Pancreas (tissue), 10 donors: ENCODE measurements around the gene TIPIN. TPM values are rescaled to one million over a fixed set of nuclear protein-coding genes. Genes with fewer than 3 reads are reported as not detected.

Experiments used
- ATAC-seq, 4 donors: fragments of 200-7000 bp; cut with Tn5 transposase; one replicate each; pipeline versions ENCODE4 v1.8.0 to v1.9.1; 2020; ENCODE audit warnings: mild to moderate bottlenecking in 4 of 4, moderate library complexity in 4 of 4
- DNase-seq, 6 donors: peaks; one replicate each; pipeline ENCODE4 v3.0.0-alpha.2; 2020
- FAIRE-seq: peaks from 2 replicates; lab custom pipeline; 2012; peaks lifted over from hg19 to GRCh38; lab: Jason Lieb, UNC
- H3K27ac ChIP-seq, 4 donors: fragments of 200-600 bp; sonication (generic); 1 replicate in 3 of 4; 2 replicates in 1 of 4; pipeline versions ENCODE4 v1.5.0 to v1.8.0; 2020
- H3K27me3 ChIP-seq, 4 donors: fragments of 200-600 bp; one replicate each; pipeline ENCODE4 v1.8.0; 2021
- H3K36me3 ChIP-seq, 3 donors: fragments of 200-600 bp; sonication (generic) in 1 of 3; one replicate each; pipeline versions ENCODE4 v1.5.0 to v1.8.0; 2020 to 2021
- H3K4me1 ChIP-seq, 3 donors: fragments of 200-600 bp; one replicate each; pipeline ENCODE4 v1.8.0; 2021
- H3K4me3 ChIP-seq, 4 donors: fragments of 200-600 bp; sonication (generic) in 2 of 4; one replicate each; pipeline versions ENCODE4 v1.5.0 to v1.8.0; 2020 to 2021
- H3K9me3 ChIP-seq, 4 donors: fragments of 200-600 bp; one replicate each; pipeline ENCODE4 v1.8.0; 2021
- CTCF ChIP-seq, 4 donors: fragments of 200-600 bp; sonication (generic) in 3 of 4; IDR thresholded peaks; one replicate each; pipeline versions ENCODE4 v1.5.0 to v1.8.0; 2021; ENCODE audit warnings: antibody characterized with exemption in 4 of 4
- WGBS, 2 donors: extraction: QIAGEN DNeasy Blood & Tissue Kit; methylation state at CpG; one replicate each; pipeline ENCODE4 v1.1.7; 2013; 5-methylcytosine and 5-hydroxymethylcytosine counted together
- intact Hi-C, 3 donors: fragments of 100-400 bp; cut with DNase I; formaldehyde crosslinking; loops; one replicate each; pipeline versions ENCODE4 v1.11.1 to v1.14.2; 2022
- polyA plus RNA-seq, 2 donors: library from polyadenylated mRNA; stranded (reverse); fragments of 200-250 nt; gene quantifications; one replicate each; pipeline ENCODE4 v1.2.3, GENCODE V29; 2013
- total RNA-seq, 6 donors: library from RNA; stranded (reverse); fragmentation: NEBNext Ultra II Directional in 4 of 6; extraction: Animal tissue kit (Norgen Biotek cat#: 25700) in 4 of 6; gene quantifications; one replicate each; pipeline versions ENCODE4 v1.2.1 to v1.2.4, GENCODE V29; 2021 to 2023
- donor health status: healthy with polysubstance abuse.
- donor health status: DM: no; HTN: no; CAD: no; lungs with moderate emphysema.
- donor health status: DM: no; HTN: no; CAD: no.
- donor health status: control.
- donor health status: control.
- donor health status: Bipolar disorder and iron deficiency.
- donor health status: DM: yes; HTN: yes; CAD: no.
- donor health status: DM: no; HTN: no; CAD: no.
- donor health status: DM: no; HTN: no; CAD: no.
- donor health status: DM: yes; HTN: yes; CAD: no.

Gene TIPIN
- total and polyA plus RNA-seq, 8 donors: 2.5 to 5.2 (median 3.4) TPM

- 73 to 93% methylated on average over 1 of the region's 1 CpG for WGBS, 2 donors
- DNase-seq (no peak), ATAC-seq (no peak)
Measured at GRCh38 chr15:66390678-66391077, 34.2 kb upstream of the TIPIN start.

DNA sequence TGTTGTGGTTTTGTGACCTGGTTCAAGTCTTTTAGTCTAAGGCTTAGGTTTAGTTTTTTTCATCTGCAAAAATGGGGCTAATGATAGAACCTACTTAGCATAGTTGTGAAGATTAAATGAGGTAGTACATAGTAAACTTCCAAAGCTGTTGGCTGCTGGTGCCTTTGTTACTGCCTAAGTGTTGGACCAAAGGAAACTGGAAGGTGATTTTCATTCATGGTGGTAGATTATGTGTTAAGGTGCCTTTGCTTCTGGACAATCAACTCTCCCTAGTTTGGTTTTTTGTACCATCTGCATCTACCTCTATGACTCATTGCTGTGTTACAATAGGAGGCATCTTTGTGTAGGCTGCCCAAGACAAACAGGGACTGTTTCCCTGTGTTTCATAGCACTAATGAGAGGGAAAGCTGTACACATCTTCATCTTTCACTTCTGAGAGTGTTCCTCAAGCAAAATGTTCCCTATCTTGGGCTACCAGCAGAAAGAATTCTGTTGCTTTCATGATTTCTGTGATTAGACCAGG, 33.4 kb upstream of the TIPIN start:
- ATAC-seq (no peak), FAIRE-seq (no peak), DNase-seq (no peak)
- Histone ChIP-seq H3K4me1 (peaks cover 0 to 17% (median 7%) of the 10 kb centered on the region in 3 donors), H3K27ac (no peak overlapping the region), H3K4me3 (no peak overlapping the region), H3K36me3 (no peaks in the 10 kb centered on the region), H3K27me3 (no peaks in the 10 kb centered on the region), H3K9me3 (no peaks in the 10 kb centered on the region)
- intact Hi-C loops: loop anchor here in 2 of 3 donors (10.0 kb wide), 1 partner anchor 105 kb away; the partner anchor contains the start of gene SNAPC5 (in 2 of the 2)
- TF ChIP-seq CTCF (IDR thresholded peaks at IDR 0.05): no peak

More at GRCh38 chr15:66390678-66391077, 34.2 kb upstream of the TIPIN start:
- Histone ChIP-seq H3K36me3 (no peaks in the 10 kb centered on the region), H3K27me3 (no peaks in the 10 kb centered on the region), H3K4me3 (no peak overlapping the region), H3K9me3 (no peaks in the 10 kb centered on the region), H3K4me1 (peaks cover 0 to 11% (median 7%) of the 10 kb centered on the region in 3 donors), H3K27ac (no peak overlapping the region)
- no peak for TF ChIP-seq CTCF (IDR thresholded peaks at IDR 0.05)
- no peak for FAIRE-seq
- intact Hi-C loops: no loop called here

GRCh38 chr15:66389098-66389858, 32.8 kb upstream of the TIPIN start:
- ATAC-seq (no peak), DNase-seq (no peak), FAIRE-seq (no peak)
- Histone ChIP-seq H3K27me3 (no peaks in the 10 kb centered on the region), H3K9me3 (no peaks in the 10 kb centered on the region), H3K36me3 (no peaks in the 10 kb centered on the region), H3K4me1 (peaks cover 0 to 17% (median 7%) of the 10 kb centered on the region in 3 donors), H3K27ac (no peak overlapping the region), H3K4me3 (no peak overlapping the region)
- no peak for TF ChIP-seq CTCF (IDR thresholded peaks at IDR 0.05)
- intact Hi-C loops: loop anchor here in 2 of 3 donors (10.0 kb wide), 1 partner anchor 106 kb away; the partner anchor contains the start of gene SNAPC5 (in 2 of the 2)
- 91% methylated on average over 14 of the region's 14 CpGs for WGBS, 2 donors

DNA sequence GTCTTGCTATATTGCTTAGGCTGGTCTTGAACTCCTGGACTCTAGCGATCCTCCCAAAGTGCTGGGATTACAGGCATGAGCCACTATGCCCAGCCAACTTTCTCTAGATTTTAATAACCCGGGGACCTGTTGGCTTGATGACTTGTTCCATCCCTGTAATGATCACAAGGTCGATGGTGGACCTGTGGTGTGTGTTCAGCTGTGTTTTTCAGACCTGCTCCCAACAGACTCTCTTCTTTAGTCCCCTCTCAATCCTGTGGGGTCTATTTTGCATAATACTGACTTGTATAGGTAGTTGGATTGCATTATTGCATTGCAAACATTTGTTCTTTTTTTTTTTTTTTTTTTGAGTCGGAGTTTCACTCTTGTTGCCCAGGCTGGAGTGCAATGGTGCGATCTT, 32.1 kb upstream of the TIPIN start:
- ATAC-seq (no peak), FAIRE-seq (no peak), DNase-seq (no peak)
- Histone ChIP-seq H3K4me3 (peak overlapping the region in 1 of 4 donors; percentile 93), H3K27ac (no peak overlapping the region), H3K27me3 (no peaks in the 10 kb centered on the region), H3K36me3 (no peaks in the 10 kb centered on the region), H3K4me1 (peaks cover 0 to 17% (median 7%) of the 10 kb centered on the region in 3 donors), H3K9me3 (no peaks in the 10 kb centered on the region)
- intact Hi-C loops: loop anchor here in 2 of 3 donors (10.0 kb wide), 1 partner anchor 106 kb away; the partner anchor contains the start of gene SNAPC5 (in 2 of the 2)
- WGBS, 2 donors: 41 to 50% methylated on average over 5 of the region's 5 CpGs
- TF ChIP-seq CTCF (IDR thresholded peaks at IDR 0.05): no peak
